Spleen (tissue), 13 donors: ENCODE measurements around the gene F2RL1. TPM values are rescaled to one million over a fixed set of nuclear protein-coding genes. Genes with fewer than 3 reads are reported as not detected.
A peak's percentile ranks its signal among the peaks of the same experiment; 100 is the strongest.
"Not testable (repeated sequence)": the region's sequence is repeated elsewhere in the genome, so short reads cannot be mapped to it uniquely, and the experiment has no call there.

Source experiments
- DNase-seq: peaks from one replicate; pipeline ENCODE4 v3.0.0-alpha.2; 2020
- H3K27ac ChIP-seq, 8 donors: fragments of 200-600 bp; sonication (generic) in 7 of 8; 1 replicate in 4 of 8; 2 replicates in 4 of 8; pipeline versions ENCODE4 v1.5.0 to v1.8.0; 2016 to 2021; ENCODE audit warnings: inconsistent platforms in 4 of 8, mild to moderate bottlenecking in 4 of 8, moderate library complexity in 1 of 8
- H3K27me3 ChIP-seq, 7 donors: fragments of 200-600 bp; sonication (generic) in 6 of 7; replicated peaks in 1 of 7; 1 replicate in 4 of 7; 2 replicates in 3 of 7; pipeline versions ENCODE4 v1.5.0 to v1.8.0; 2016 to 2021; ENCODE audit warnings: inconsistent platforms in 3 of 7, mild to moderate bottlenecking in 1 of 7
- H3K36me3 ChIP-seq, 6 donors: fragments of 200-600 bp; sonication (generic) in 5 of 6; 1 replicate in 4 of 6; 2 replicates in 2 of 6; pipeline versions ENCODE4 v1.5.0 to v1.8.0; 2016 to 2021; ENCODE audit warnings: inconsistent platforms in 2 of 6
- H3K4me1 ChIP-seq, 6 donors: fragments of 200-600 bp; sonication (generic) in 5 of 6; 1 replicate in 3 of 6; 2 replicates in 3 of 6; pipeline versions ENCODE4 v1.5.0 to v1.8.0; 2016 to 2021; ENCODE audit warnings: inconsistent platforms in 3 of 6
- H3K4me3 ChIP-seq, 8 donors: fragments of 200-600 bp; sonication (generic) in 7 of 8; 1 replicate in 4 of 8; 2 replicates in 4 of 8; pipeline versions ENCODE4 v1.5.0 to v1.8.0; 2016 to 2021; ENCODE audit warnings: inconsistent platforms in 4 of 8, mild to moderate bottlenecking in 4 of 8, moderate library complexity in 2 of 8
- H3K9me3 ChIP-seq, 8 donors: fragments of 200-600 bp; sonication (generic) in 7 of 8; 1 replicate in 4 of 8; 2 replicates in 4 of 8; pipeline versions ENCODE4 v1.5.0 to v1.8.0; 2016 to 2021; ENCODE audit warnings: inconsistent platforms in 4 of 8
- CTCF ChIP-seq, 11 experiments: fragments of 200-600 bp in 7 of 11; fragments of 450-650 bp in 4 of 11; sonication (generic) in 4 of 11; IDR thresholded peaks in 8 of 11; conservative IDR thresholded peaks in 3 of 11; 1 replicate in 7 of 11; 2 replicates in 4 of 11; pipeline versions ENCODE4 v1.4.0 to v1.8.0; 2016 to 2021; ENCODE audit warnings: antibody characterized with exemption in 11 of 11, inconsistent platforms in 4 of 11, mild to moderate bottlenecking in 1 of 11
- POLR2A ChIP-seq, 3 donors: fragments of 450-650 bp; IDR thresholded peaks; one replicate each; pipeline ENCODE4 v1.5.1; 2017; ENCODE audit warnings: antibody characterized with exemption in 3 of 3, mild to moderate bottlenecking in 1 of 3
- POLR2AphosphoS5 ChIP-seq, 3 donors: sonication (generic); formaldehyde crosslinking; IDR thresholded peaks; one replicate each; pipeline ENCODE4 v1.5.1; 2017; ENCODE audit warnings: antibody characterized with exemption in 3 of 3
- WGBS, 5 donors: extraction: QIAGEN DNeasy Blood & Tissue Kit in 3 of 5; methylation state at CpG; one replicate each; pipeline versions ENCODE4 v1.1.5 to v1.1.7; 2013 to 2018; 5-methylcytosine and 5-hydroxymethylcytosine counted together
- intact Hi-C: fragments of 100-400 bp; cut with DNase I; formaldehyde crosslinking; loops from one replicate; pipeline ENCODE4 v1.15.0; 2023; ENCODE audit warnings: low total_unique reads
- long read RNA-seq, 2 donors: transcript quantifications; one replicate each; lab custom pipeline, GENCODE V29; 2026
- polyA plus RNA-seq, 3 donors: library from polyadenylated mRNA; stranded (reverse); fragments of 200-250 nt; gene quantifications; one replicate each; pipeline ENCODE4 v1.2.1, GENCODE V29; 2013
- total RNA-seq, 7 donors: library from RNA; depleted of rRNA in 3 of 7; stranded (reverse); fragments of >200 nt in 3 of 7; fragmentation: NEBNext Ultra II Directional in 4 of 7; extraction: Animal tissue kit (Norgen Biotek cat#: 25700) in 4 of 7; gene quantifications; one replicate each; pipeline versions ENCODE4 v1.1.0 to v1.2.1, GENCODE V29; 2016 to 2021
- donor health status: healthy with polysubstance abuse.
- donor health status: DM: no; HTN: no; CAD: no; lungs with moderate emphysema.
- donor health status: DM: no; HTN: no; CAD: no.
- donor health status: Bipolar disorder and iron deficiency.
- donor health status: healthy.
- donor health status: DM: no; HTN: no; CAD: no.
- donor health status: DM: yes; HTN: yes; CAD: no.

F2RL1 gene, protein sequence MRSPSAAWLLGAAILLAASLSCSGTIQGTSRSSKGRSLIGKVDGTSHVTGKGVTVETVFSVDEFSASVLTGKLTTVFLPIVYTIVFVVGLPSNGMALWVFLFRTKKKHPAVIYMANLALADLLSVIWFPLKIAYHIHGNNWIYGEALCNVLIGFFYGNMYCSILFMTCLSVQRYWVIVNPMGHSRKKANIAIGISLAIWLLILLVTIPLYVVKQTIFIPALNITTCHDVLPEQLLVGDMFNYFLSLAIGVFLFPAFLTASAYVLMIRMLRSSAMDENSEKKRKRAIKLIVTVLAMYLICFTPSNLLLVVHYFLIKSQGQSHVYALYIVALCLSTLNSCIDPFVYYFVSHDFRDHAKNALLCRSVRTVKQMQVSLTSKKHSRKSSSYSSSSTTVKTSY
- total RNA-seq = 1 to 10 TPM; 4.0 to 9.5 (median 7.3) TPM
- under 1 TPM; 0.46 to 0.70 (median 0.48) TPM for polyA plus RNA-seq
- long read RNA-seq, donor 1, partial matches to known transcripts = 0 of 4 reads
- long read RNA-seq, donor 1, other reads (novel, unspliced or antisense) = 0 of 4 reads
- long read RNA-seq, donor 2, partial matches to known transcripts = 0 of 2 reads
- long read RNA-seq, donor 2, other reads (novel, unspliced or antisense) = 0 of 2 reads

GRCh38 chr5:76818844-76819831 is at the start of gene F2RL1:
F2RL1 (plus strand) TSS chr5:76819030; CDS start chr5:76819183, 153 bp downstream.
- Histone ChIP-seq H3K9me3 (peaks cover 0 to 1% (median 0%) of the 10 kb centered on the region in 8 donors), H3K27ac (peak within 1 kb of the TSS in 3 of 8 donors; percentile 14 to 55 (median 40)), H3K36me3 (no peaks in the 10 kb centered on the region), H3K4me1 (peaks cover 10 to 31% (median 20%) of the 10 kb centered on the region in 6 donors), H3K4me3 (peak within 1 kb of the TSS; percentile 63 to 92 (median 70)), H3K27me3 (peaks cover 0 to 50% (median 28%) of the 10 kb centered on the region in 7 donors)
- WGBS, 5 donors = 1 to 2% (median 1%) methylated on average over 41 to 72 of the region's 72 CpGs
- intact Hi-C loops = no loop called here
- TF ChIP-seq CTCF (IDR thresholded peaks at IDR 0.05 in 8 of 11, conservative IDR thresholded peaks at IDR 0.05 in 3 of 11) = no peak
- no peak for TF ChIP-seq POLR2A (IDR thresholded peaks at IDR 0.05)
- peak in 2 of 3 donors; percentile 27 to 58 for TF ChIP-seq POLR2AphosphoS5 (IDR thresholded peaks at IDR 0.05)
- peak; percentile 86 for DNase-seq

DNA sequence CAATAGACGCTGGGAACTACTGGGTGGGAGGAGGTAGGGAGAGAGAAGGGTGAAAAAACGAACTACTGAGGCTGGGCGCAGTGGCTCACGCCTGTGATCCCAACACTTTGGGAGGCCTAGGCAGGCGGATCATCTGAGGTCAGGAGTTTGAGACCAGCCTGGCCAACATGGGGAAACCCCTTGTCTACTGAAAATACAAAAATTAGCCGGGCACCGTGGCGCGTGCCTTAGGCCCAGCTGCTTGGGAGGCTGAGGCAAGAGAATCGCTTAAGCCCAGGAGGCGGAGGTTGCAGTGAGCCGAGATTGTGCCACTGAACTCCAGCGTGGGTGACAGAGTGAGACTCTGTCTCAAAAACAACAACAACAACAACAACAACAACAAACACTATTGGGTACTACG is 47.8 kb upstream of the F2RL1 start:
- intact Hi-C loops = loop anchor here (5.0 kb wide), 2 partner anchors 54 to 169 kb away; partner anchors contain the start of gene F2R
- WGBS, 5 donors = 84 to 96% (median 94%) methylated on average over 14 of the region's 14 CpGs

GRCh38 chr5:76771705-76772405 is 47.0 kb upstream of the F2RL1 start:
- 52 to 71% (median 66%) methylated on average over 3 of the region's 3 CpGs for whole genome bisulfite sequencing, 5 donors
- Histone ChIP-seq H3K27ac (no peak overlapping the region), H3K27me3 (no peaks in the 10 kb centered on the region), H3K4me1 (peaks cover 0 to 7% (median 6%) of the 10 kb centered on the region in 6 donors), H3K4me3 (no peak overlapping the region), H3K9me3 (no peaks in the 10 kb centered on the region), H3K36me3 (no peaks in the 10 kb centered on the region)
- no peak for TF ChIP-seq POLR2AphosphoS5 (IDR thresholded peaks at IDR 0.05)
- TF ChIP-seq CTCF (IDR thresholded peaks at IDR 0.05 in 8 of 11, conservative IDR thresholded peaks at IDR 0.05 in 3 of 11) = no peak
- intact Hi-C loops = loop anchor here (5.0 kb wide), 2 partner anchors 55 to 170 kb away; partner anchors contain the start of gene F2R
- DNase-seq = no peak

More for the DNA sequence above, 47.8 kb upstream of the F2RL1 start:
- not testable (repeated sequence) for H3K9me3 ChIP-seq, DNase-seq, H3K4me3 ChIP-seq, H3K27ac ChIP-seq, H3K36me3 ChIP-seq, H3K4me1 ChIP-seq, H3K27me3 ChIP-seq

- no peak for DNase-seq
- Histone ChIP-seq H3K4me1 (peaks cover 0 to 16% (median 8%) of the 10 kb centered on the region in 6 donors), H3K36me3 (no peaks in the 10 kb centered on the region), H3K27me3 (no peaks in the 10 kb centered on the region), H3K4me3 (no peak overlapping the region), H3K9me3 (no peaks in the 10 kb centered on the region), H3K27ac (no peak overlapping the region)
- 85 to 93% (median 87%) methylated on average over 5 of the region's 5 CpGs for WGBS, 5 donors
- no peak for TF ChIP-seq CTCF (IDR thresholded peaks at IDR 0.05 in 8 of 11, conservative IDR thresholded peaks at IDR 0.05 in 3 of 11)
- TF ChIP-seq POLR2AphosphoS5 (IDR thresholded peaks at IDR 0.05) = no peak
- no peak for TF ChIP-seq POLR2A (IDR thresholded peaks at IDR 0.05)
- intact Hi-C loops = no loop called here
Observed at GRCh38 chr5:76775921-76776320, 42.9 kb upstream of the F2RL1 start.
